HepG2 (cell line): Measurements from ENCODE around the gene ATE1.

Experiments
- ETV6 ChIP-seq: sonication (generic); formaldehyde crosslinking; conservative IDR thresholded peaks from 2 replicates; pipeline ENCODE4 v1.4.0; 2020; ENCODE audit warnings: missing genetic modification reagents
- IRF2 ChIP-seq: IDR thresholded peaks from 2 replicates; pipeline ENCODE4 v1.6.1; 2018; ENCODE audit warnings: missing genetic modification reagents, missing compliant biosample characterization
- ZNF274 ChIP-seq: sonication (generic); formaldehyde crosslinking; IDR thresholded peaks from 2 replicates; pipeline ENCODE4 v1.5.1; 2020; ENCODE audit warnings: mild to moderate bottlenecking, missing genetic modification reagents
- TF ChIP-seq, protein P1 (sequence below): sonication (generic); formaldehyde crosslinking; IDR thresholded peaks from 2 replicates; pipeline ENCODE4 v1.4.0; 2020; ENCODE audit warnings: missing genetic modification reagents
- TF ChIP-seq, protein P2 (sequence below): IDR thresholded peaks from 2 replicates; pipeline ENCODE4 v1.6.1; 2012; ENCODE audit warnings: inconsistent platforms
- TF ChIP-seq, protein P3 (sequence below): sonication (generic); formaldehyde crosslinking; IDR thresholded peaks from 2 replicates; pipeline ENCODE4 v1.5.1; 2020; ENCODE audit warnings: mild to moderate bottlenecking, missing genetic modification reagents, moderate library complexity
- TF ChIP-seq, protein P4 (sequence below): sonication (generic); formaldehyde crosslinking; IDR thresholded peaks from 2 replicates; pipeline ENCODE4 v1.5.0; 2020; ENCODE audit warnings: mild to moderate bottlenecking, missing genetic modification reagents, moderate library complexity

DNA sequence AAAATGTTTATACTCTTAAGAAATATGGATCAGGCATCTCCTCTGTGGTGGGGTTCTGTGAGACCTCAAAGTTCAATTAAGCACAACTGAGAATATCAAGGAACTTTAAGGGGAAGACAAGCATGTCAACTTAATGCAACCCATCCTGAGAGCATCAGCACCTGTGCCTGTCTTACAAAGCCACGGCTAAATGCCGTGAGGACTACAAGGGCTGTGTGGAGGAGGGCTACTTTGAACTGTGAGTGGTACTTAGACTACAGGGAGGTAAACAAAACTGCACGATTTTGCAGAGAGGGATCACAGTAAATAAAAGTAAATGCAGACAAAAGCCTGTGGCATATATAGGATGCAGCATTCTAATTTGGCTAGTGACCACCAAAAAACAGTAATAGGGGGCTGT lies 139.1 kb downstream of the ATE1 start:
- TF ChIP-seq ETV6 (CRISPR knock-in tag) (no peak), IRF2 (no peak), ZNF274 (no peak)
- TF ChIP-seq, protein P1, sequence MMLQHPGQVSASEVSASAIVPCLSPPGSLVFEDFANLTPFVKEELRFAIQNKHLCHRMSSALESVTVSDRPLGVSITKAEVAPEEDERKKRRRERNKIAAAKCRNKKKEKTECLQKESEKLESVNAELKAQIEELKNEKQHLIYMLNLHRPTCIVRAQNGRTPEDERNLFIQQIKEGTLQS (CRISPR knock-in tag), result no peak
- TF ChIP-seq, protein P2, sequence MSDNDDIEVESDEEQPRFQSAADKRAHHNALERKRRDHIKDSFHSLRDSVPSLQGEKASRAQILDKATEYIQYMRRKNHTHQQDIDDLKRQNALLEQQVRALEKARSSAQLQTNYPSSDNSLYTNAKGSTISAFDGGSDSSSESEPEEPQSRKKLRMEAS, result no peak
- TF ChIP-seq, protein P3, sequence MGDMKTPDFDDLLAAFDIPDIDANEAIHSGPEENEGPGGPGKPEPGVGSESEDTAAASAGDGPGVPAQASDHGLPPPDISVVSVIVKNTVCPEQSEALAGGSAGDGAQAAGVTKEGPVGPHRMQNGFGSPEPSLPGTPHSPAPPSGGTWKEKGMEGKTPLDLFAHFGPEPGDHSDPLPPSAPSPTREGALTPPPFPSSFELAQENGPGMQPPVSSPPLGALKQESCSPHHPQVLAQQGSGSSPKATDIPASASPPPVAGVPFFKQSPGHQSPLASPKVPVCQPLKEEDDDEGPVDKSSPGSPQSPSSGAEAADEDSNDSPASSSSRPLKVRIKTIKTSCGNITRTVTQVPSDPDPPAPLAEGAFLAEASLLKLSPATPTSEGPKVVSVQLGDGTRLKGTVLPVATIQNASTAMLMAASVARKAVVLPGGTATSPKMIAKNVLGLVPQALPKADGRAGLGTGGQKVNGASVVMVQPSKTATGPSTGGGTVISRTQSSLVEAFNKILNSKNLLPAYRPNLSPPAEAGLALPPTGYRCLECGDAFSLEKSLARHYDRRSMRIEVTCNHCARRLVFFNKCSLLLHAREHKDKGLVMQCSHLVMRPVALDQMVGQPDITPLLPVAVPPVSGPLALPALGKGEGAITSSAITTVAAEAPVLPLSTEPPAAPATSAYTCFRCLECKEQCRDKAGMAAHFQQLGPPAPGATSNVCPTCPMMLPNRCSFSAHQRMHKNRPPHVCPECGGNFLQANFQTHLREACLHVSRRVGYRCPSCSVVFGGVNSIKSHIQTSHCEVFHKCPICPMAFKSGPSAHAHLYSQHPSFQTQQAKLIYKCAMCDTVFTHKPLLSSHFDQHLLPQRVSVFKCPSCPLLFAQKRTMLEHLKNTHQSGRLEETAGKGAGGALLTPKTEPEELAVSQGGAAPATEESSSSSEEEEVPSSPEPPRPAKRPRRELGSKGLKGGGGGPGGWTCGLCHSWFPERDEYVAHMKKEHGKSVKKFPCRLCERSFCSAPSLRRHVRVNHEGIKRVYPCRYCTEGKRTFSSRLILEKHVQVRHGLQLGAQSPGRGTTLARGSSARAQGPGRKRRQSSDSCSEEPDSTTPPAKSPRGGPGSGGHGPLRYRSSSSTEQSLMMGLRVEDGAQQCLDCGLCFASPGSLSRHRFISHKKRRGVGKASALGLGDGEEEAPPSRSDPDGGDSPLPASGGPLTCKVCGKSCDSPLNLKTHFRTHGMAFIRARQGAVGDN (CRISPR knock-in tag), result no peak
- TF ChIP-seq, protein P4, sequence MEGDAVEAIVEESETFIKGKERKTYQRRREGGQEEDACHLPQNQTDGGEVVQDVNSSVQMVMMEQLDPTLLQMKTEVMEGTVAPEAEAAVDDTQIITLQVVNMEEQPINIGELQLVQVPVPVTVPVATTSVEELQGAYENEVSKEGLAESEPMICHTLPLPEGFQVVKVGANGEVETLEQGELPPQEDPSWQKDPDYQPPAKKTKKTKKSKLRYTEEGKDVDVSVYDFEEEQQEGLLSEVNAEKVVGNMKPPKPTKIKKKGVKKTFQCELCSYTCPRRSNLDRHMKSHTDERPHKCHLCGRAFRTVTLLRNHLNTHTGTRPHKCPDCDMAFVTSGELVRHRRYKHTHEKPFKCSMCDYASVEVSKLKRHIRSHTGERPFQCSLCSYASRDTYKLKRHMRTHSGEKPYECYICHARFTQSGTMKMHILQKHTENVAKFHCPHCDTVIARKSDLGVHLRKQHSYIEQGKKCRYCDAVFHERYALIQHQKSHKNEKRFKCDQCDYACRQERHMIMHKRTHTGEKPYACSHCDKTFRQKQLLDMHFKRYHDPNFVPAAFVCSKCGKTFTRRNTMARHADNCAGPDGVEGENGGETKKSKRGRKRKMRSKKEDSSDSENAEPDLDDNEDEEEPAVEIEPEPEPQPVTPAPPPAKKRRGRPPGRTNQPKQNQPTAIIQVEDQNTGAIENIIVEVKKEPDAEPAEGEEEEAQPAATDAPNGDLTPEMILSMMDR (CRISPR knock-in tag), result no peak
